Measurements from ENCODE around the gene PNMA8C. TPM values are rescaled to one million over a fixed set of nuclear protein-coding genes. Genes with fewer than 3 reads are reported as not detected.

PNMA8C gene
- total RNA-seq, 4 donors from 2014 or later: not detected

GRCh38 chr19:46383846-46384245 is 44.9 kb downstream of the PNMA8C start:
- intact Hi-C loops (cut with DNase I): no loop called here
- Histone ChIP-seq H3K9me3 (no peaks in the 10 kb centered on the region), H3K4me1 (peaks cover 0 to 40% (median 0%) of the 10 kb centered on the region in 3 donors), H3K4me3 (no peak overlapping the region), H3K27ac (no peak overlapping the region), H3K36me3 (peaks cover 23 to 100% (median 24%) of the 10 kb centered on the region in 3 donors), H3K27me3 (no peaks in the 10 kb centered on the region)
- DNase-seq: no peak
- TF ChIP-seq, protein P1, sequence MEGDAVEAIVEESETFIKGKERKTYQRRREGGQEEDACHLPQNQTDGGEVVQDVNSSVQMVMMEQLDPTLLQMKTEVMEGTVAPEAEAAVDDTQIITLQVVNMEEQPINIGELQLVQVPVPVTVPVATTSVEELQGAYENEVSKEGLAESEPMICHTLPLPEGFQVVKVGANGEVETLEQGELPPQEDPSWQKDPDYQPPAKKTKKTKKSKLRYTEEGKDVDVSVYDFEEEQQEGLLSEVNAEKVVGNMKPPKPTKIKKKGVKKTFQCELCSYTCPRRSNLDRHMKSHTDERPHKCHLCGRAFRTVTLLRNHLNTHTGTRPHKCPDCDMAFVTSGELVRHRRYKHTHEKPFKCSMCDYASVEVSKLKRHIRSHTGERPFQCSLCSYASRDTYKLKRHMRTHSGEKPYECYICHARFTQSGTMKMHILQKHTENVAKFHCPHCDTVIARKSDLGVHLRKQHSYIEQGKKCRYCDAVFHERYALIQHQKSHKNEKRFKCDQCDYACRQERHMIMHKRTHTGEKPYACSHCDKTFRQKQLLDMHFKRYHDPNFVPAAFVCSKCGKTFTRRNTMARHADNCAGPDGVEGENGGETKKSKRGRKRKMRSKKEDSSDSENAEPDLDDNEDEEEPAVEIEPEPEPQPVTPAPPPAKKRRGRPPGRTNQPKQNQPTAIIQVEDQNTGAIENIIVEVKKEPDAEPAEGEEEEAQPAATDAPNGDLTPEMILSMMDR (IDR thresholded peaks at IDR 0.05): no peak
- TF ChIP-seq POLR2A (IDR thresholded peaks at IDR 0.05): no peak
- 70 to 79% methylated on average over 3 to 4 of the region's 7 CpGs for WGBS, 2 donors

DNA sequence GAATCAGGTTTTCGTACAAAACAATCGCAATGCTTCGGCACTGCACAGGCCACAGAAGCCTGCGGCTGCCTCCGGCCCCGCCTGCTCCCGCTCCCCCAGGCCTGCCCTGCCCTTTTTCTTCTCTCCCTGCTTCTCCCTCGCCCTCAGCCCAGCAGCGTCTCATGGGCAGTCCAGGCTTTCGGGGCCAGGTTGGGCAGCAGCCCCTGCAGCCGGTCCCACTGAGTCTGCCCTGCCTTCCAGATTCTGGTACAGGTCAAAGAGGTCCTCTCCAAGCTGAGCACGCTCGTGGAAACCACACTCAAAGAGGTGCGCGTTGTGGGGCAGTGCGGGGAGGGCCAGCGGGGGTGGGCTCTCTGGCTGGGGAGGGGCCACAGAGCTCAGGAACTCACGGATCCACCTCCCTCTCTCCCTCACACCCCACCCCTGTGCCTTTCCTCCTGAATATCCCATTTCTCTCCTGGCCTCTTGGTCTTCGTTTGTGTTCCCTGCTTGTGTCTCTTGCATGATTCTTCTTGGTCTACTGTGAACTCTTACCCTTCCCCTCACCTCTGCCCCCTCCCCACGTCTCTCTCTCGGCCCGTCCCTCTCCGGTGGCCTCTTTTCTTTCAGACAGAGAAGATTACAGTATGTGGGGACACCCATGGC is 45.4 kb downstream of the PNMA8C start:
- peaks cover 0 to 45% (median 0%) of the 10 kb centered on the region in 3 donors for H3K4me1 ChIP-seq
- H3K27me3 ChIP-seq: no peaks in the 10 kb centered on the region
- 89 to 90% methylated on average over 14 to 21 of the region's 23 CpGs for WGBS, 2 donors
- no peak for DNase-seq
- TF ChIP-seq POLR2A (IDR thresholded peaks at IDR 0.05): no peak
- TF ChIP-seq, protein P1 (IDR thresholded peaks at IDR 0.05): no peak
- no peaks in the 10 kb centered on the region for H3K9me3 ChIP-seq
- intact Hi-C loops (cut with DNase I): no loop called here
- no peak overlapping the region for H3K27ac ChIP-seq
- H3K4me3 ChIP-seq: no peak overlapping the region
- H3K36me3 ChIP-seq: peaks cover 19 to 99% (median 23%) of the 10 kb centered on the region in 3 donors

GRCh38 chr19:46381756-46382345 is 46.9 kb downstream of the PNMA8C start:
- 83 to 87% methylated on average over 7 to 13 of the region's 15 CpGs for WGBS, 2 donors
- Histone ChIP-seq H3K4me3 (no peak overlapping the region), H3K27me3 (no peaks in the 10 kb centered on the region), H3K9me3 (no peaks in the 10 kb centered on the region), H3K36me3 (peaks cover 14 to 97% (median 22%) of the 10 kb centered on the region in 3 donors), H3K4me1 (peaks cover 0 to 56% (median 3%) of the 10 kb centered on the region in 3 donors), H3K27ac (no peak overlapping the region)
- no peak for TF ChIP-seq POLR2A (IDR thresholded peaks at IDR 0.05)
- TF ChIP-seq, protein P1 (IDR thresholded peaks at IDR 0.05): no peak
- DNase-seq: no peak
- intact Hi-C loops (cut with DNase I): no loop called here

GRCh38 chr19:46381346-46381745 is 47.4 kb downstream of the PNMA8C start:
- Histone ChIP-seq H3K4me1 (peaks cover 0 to 56% (median 3%) of the 10 kb centered on the region in 3 donors), H3K27ac (no peak overlapping the region), H3K4me3 (no peak overlapping the region), H3K9me3 (no peaks in the 10 kb centered on the region), H3K27me3 (no peaks in the 10 kb centered on the region), H3K36me3 (peaks cover 19 to 97% (median 24%) of the 10 kb centered on the region in 3 donors)
- no peak for DNase-seq
- 94 to 100% methylated on average over 2 of the region's 2 CpGs for WGBS, 2 donors
- TF ChIP-seq POLR2A (IDR thresholded peaks at IDR 0.05): no peak
- TF ChIP-seq, protein P1 (IDR thresholded peaks at IDR 0.05): no peak
- intact Hi-C loops (cut with DNase I): no loop called here

GRCh38 chr19:46380690-46381089 is 48.0 kb downstream of the PNMA8C start:
- WGBS, 2 donors: 91 to 93% methylated on average over 2 of the region's 2 CpGs
- TF ChIP-seq POLR2A (IDR thresholded peaks at IDR 0.05): no peak
- TF ChIP-seq, protein P1 (IDR thresholded peaks at IDR 0.05): no peak
- Histone ChIP-seq H3K9me3 (no peaks in the 10 kb centered on the region), H3K27me3 (no peaks in the 10 kb centered on the region), H3K36me3 (peaks cover 20 to 97% (median 30%) of the 10 kb centered on the region in 3 donors), H3K4me3 (no peak overlapping the region), H3K27ac (no peak overlapping the region), H3K4me1 (peaks cover 0 to 50% (median 3%) of the 10 kb centered on the region in 3 donors)
- intact Hi-C loops (cut with DNase I): no loop called here
- no peak for DNase-seq
